ENCODE data around the gene MISP. TPM values are rescaled to one million over a fixed set of nuclear protein-coding genes. Genes with fewer than 3 reads are reported as not detected.
"Not testable (repeated sequence)": the region's sequence is repeated elsewhere in the genome, so short reads cannot be mapped to it uniquely, and the experiment has no call there.

MISP gene
- total RNA-seq, 1 donor from 2014 or later: 0.49 TPM

GRCh38 chr19:743168-743687 lies 7.7 kb upstream of the MISP start:
- H3K27ac ChIP-seq: no peak overlapping the region
- no peaks in the 10 kb centered on the region for H3K4me1 ChIP-seq
- peaks cover 0 to 16% of the 10 kb centered on the region in 2 donors for H3K36me3 ChIP-seq
- no peaks in the 10 kb centered on the region for H3K9me3 ChIP-seq
- no peak for DNase-seq (ENCODE audit: extremely low spot score in 2 of 2)
- no peaks in the 10 kb centered on the region for H3K27me3 ChIP-seq
- H3K4me3 ChIP-seq: no peak overlapping the region
- intact Hi-C loops (cut with DNase I): no loop called here
- no peak for TF ChIP-seq CTCF (IDR thresholded peaks at IDR 0.05)
- TF ChIP-seq POLR2AphosphoS5 (IDR thresholded peaks at IDR 0.05; ENCODE audit: insufficient read depth in 1 of 2, low read depth in 1 of 2): no peak
- no peak for TF ChIP-seq POLR2A (IDR thresholded peaks at IDR 0.05)

- H3K36me3 ChIP-seq; DNase-seq (ENCODE audit: extremely low spot score in 2 of 2); H3K4me3 ChIP-seq; intact Hi-C loops (cut with DNase I); H3K9me3 ChIP-seq; H3K4me1 ChIP-seq; H3K27ac ChIP-seq; H3K27me3 ChIP-seq: not testable (repeated sequence)
These were observed 5.8 kb upstream of the MISP start for GRCh38 chr19:745138-745537.

GRCh38 chr19:746208-746819 lies 4.6 kb upstream of the MISP start:
- DNase-seq (ENCODE audit: extremely low spot score in 2 of 2): no peak
- Histone ChIP-seq H3K27me3 (no peaks in the 10 kb centered on the region), H3K9me3 (no peaks in the 10 kb centered on the region), H3K27ac (no peak overlapping the region), H3K4me1 (peaks cover 7% of the 10 kb centered on the region), H3K36me3 (peaks cover 0 to 6% of the 10 kb centered on the region in 2 donors), H3K4me3 (no peak overlapping the region)
- intact Hi-C loops (cut with DNase I): no loop called here
- TF ChIP-seq POLR2A (IDR thresholded peaks at IDR 0.05): no peak
- no peak for TF ChIP-seq CTCF (IDR thresholded peaks at IDR 0.05)
- TF ChIP-seq POLR2AphosphoS5 (IDR thresholded peaks at IDR 0.05; ENCODE audit: insufficient read depth in 1 of 2, low read depth in 1 of 2): no peak

GRCh38 chr19:746956-747355 lies 4.0 kb upstream of the MISP start:
- DNase-seq (ENCODE audit: extremely low spot score in 2 of 2): no peak
- TF ChIP-seq POLR2A (IDR thresholded peaks at IDR 0.05): no peak
- no peak for TF ChIP-seq CTCF (IDR thresholded peaks at IDR 0.05)
- no peak for TF ChIP-seq POLR2AphosphoS5 (IDR thresholded peaks at IDR 0.05; ENCODE audit: insufficient read depth in 1 of 2, low read depth in 1 of 2)
- H3K4me3 ChIP-seq: no peak overlapping the region
- H3K36me3 ChIP-seq: peaks cover 0 to 6% of the 10 kb centered on the region in 2 donors
- peaks cover 13% of the 10 kb centered on the region for H3K4me1 ChIP-seq
- intact Hi-C loops (cut with DNase I): no loop called here
- no peak overlapping the region for H3K27ac ChIP-seq
- no peaks in the 10 kb centered on the region for H3K27me3 ChIP-seq
- no peaks in the 10 kb centered on the region for H3K9me3 ChIP-seq

- Histone ChIP-seq H3K36me3 (peaks cover 0 to 6% of the 10 kb centered on the region in 2 donors), H3K9me3 (no peaks in the 10 kb centered on the region), H3K27ac (no peak overlapping the region), H3K27me3 (no peaks in the 10 kb centered on the region), H3K4me1 (peaks cover 20% of the 10 kb centered on the region), H3K4me3 (no peak overlapping the region)
- TF ChIP-seq CTCF (IDR thresholded peaks at IDR 0.05) (no peak), POLR2A (IDR thresholded peaks at IDR 0.05) (no peak), POLR2AphosphoS5 (IDR thresholded peaks at IDR 0.05; ENCODE audit: insufficient read depth in 1 of 2, low read depth in 1 of 2) (no peak)
- intact Hi-C loops (cut with DNase I): no loop called here
- no peak for DNase-seq (ENCODE audit: extremely low spot score in 2 of 2)
These were observed 3.3 kb upstream of the MISP start for GRCh38 chr19:747432-748273.

Measured in vagina (tissue), 2 donors.